ENCODE results near the gene TAF1A.

The TAF1A gene

DNA sequence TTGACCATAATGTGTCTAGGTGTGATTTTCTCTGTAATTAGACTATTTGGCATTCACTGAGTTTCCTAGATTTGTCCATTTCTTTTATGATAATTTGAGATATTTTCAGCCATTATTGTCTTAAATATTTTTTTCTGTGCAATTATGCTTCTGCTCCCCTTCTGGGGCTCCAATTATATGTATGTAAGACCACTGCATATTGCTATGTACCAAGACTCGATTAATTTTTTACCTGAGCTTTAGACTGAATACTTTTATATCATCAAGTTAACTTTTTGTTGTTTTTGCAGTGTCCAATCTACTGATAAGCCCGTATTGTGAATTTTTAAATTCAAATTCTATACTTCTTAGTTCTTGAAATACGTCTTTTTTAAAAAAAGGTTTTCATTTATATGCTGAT, 5.1 kb upstream of the TAF1A start:
- no peak for DNase-seq

DNA sequence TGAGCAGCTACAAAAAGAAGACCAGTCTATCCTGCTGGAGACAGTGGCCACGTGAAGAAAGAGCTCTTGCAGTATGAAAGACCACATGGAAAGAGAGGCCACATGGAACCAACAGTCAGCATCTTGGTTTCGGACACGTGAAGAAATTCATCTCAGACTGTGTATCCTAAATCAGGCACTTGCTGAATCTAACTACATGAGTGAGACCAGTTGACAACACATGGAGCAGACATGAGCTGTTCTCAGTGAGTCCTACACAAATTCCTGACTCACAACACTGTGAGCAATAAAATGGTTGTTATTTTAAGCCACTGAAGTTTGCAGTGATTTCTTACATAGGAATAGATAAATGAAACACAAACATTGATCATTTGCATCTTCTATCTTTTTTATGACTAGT, 2.4 kb upstream of the TAF1A start:
- no peak for DNase-seq

DNA sequence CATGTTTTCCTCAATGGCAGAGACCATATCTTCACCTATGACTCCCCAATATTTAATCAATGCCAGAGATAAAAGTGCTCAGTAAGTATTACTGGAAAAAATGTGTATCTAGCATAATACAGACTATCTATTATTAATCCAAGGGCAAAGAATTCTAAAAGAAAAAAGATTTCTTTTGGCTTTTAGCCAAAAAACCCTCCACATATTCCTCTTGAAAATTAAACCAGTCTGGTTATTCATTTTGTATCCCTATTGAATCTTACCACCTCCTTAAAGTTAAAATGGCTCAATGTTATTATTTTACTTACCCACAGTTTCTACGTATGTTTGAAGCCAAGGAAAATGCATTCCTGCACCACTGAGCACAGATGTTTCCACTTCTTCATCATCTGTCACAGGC, 1.6 kb downstream of the TAF1A start:
- no peak for DNase-seq

DNA sequence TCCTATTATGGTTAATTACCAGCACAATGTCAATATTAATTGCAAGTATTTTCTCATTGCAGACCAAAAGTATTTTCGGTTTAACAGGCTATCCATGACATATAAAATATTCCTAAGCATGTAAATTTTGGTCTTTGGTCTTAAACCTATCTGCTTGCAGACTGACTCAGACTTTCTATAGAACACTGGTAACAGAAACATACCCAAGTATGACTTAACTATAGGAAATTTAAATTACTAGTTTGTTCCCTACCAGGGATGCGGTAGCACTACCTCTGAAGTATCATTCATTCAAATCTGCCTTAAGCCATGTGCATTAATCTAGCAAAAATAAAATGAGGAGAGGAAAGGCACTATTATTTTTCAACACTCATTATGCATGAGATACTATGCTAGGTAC, 2.9 kb downstream of the TAF1A start:
- no peak for DNase-seq

GRCh38 chr1:222583079-222583478, 6.7 kb downstream of the TAF1A start:
- DNase-seq, result peak in 1 of 2 donors; percentile 7

DNA sequence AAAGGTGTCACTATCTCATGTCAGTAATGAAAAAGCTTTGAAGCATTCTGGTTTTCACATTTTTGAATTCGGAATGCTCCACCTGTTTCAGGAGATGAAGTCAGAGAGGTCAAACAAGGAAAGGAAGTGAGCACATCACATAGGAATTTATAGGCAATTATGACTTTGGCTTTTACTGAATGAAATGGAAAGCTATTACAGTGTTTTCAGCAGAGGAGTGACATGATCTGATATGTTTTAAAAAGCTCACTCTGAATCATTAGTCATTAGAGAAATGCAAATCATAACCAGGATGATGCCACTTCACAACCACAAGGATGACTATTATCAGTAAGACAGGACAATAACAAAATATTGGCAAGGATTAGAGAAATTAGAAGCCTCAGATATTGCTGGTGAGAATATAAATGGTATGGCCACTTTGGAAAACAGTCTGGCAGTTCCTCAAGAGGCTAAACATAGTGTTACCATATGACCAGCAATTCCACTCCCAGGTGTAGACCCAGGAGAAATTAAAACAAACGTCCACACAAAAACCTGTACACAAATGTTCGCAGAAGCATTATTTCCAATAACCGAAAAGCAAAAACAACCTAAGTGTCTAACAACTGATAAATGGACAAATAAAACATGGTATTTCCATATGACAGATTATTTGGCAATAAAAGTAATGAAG, 7.5 kb downstream of the TAF1A start:
- no peak for DNase-seq

GRCh38 chr1:222579316-222579715, 10.4 kb downstream of the TAF1A start:
- DNase-seq, result no peak

GRCh38 chr1:222570837-222571236, 18.9 kb downstream of the TAF1A start:
- no peak for DNase-seq

DNA sequence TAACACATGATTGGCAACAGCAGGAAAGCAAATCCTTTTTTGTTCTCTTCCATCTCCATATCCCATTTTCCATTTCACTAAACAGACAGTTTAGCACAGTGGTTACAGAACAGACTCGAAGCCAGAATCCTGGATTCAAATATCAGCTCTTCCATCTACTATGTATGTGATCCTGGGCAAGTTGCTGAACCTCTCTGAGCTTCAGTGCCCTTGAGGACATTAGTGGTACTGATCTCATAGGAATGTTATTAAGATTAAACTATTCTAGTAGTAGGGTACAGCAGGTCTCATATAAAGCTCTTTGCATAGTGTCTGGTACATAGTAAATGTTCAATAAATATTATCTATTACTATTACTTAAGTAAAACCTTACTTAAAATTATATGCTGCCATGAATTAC, 28.1 kb downstream of the TAF1A start:
- no peak for DNase-seq

GRCh38 chr1:222557574-222557973, 32.2 kb downstream of the TAF1A start:
- no peak for DNase-seq

- no peak for DNase-seq
These were observed 32.6 kb downstream of the TAF1A start for GRCh38 chr1:222557148-222557547.

DNA sequence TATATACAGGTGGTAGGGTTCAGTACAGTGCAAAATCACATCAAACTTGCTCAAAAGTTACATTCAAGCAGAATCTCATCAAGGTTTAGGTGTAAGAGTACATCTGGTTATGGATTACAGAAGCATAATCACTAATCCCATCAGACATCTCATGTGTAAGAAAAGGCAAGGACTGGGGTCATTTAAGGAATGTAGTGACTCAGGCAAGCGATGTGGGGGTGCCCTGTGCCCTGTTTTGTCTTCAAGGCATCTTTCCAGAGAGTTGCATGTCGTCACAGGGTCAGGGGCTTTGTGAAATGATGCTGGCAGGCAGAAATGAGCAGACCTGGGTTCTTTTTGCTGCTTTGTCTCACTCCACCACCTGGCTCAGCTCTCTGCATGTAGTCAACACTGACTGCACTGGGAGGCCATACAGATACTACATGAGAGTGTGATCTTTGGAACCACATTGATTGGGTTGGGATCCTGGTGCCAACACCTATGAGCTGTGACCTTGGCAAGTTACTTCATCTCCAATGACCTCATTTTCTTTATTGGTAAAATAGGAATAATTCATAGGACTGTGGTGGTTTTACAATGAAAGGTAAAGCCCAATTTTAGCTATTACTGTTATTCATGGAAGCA, 33.6 kb downstream of the TAF1A start:
- DNase-seq, result no peak

DNA sequence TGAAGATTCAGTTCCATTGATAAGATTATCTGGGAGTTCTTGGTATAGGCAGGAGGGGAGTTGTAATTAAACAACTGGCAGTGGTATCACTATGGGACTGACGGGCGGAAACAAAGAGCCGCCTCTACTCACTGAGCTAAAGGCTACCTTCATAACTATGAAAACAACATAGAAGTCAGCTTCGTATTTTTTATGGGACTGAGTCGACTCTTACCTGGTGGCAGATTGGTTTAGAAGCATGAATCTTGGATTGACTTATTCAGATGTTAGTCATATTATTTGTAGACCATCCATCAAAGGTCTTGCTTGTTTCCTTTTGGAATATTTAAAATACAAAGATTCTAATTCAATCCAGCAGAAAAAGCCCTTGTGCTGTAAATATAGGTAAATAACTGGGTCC, 35.6 kb downstream of the TAF1A start:
- no peak for DNase-seq

DNA sequence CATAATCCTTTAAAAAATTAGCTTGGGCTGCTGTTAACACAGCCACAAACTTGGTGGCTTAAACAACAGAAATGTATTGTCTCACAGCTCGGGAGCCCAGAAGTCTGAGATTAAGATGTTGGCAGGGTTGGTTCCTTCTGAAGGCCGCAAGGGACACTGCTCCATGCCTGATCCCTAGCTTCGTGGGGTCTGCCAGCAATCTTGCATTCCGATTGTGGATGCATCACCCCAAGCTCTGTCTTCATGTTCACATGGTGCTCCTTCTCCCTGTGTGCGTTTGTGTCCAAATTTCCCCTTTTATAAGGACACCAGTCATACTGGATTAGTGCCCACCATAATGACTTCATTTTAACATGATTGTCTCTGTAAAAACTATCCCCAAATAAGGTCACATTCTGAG, 36.9 kb downstream of the TAF1A start:
- no peak for DNase-seq

- no peak for DNase-seq
These were observed 41.6 kb downstream of the TAF1A start, which contains the start of gene HHIPL2 for GRCh38 chr1:222547944-222548671. HHIPL2 (minus strand) TSS chr1:222548104; CDS start chr1:222548044, 60 bp downstream.

GRCh38 chr1:222547260-222547614, 42.5 kb downstream of the TAF1A start:
- DNase-seq, result no peak

DNA sequence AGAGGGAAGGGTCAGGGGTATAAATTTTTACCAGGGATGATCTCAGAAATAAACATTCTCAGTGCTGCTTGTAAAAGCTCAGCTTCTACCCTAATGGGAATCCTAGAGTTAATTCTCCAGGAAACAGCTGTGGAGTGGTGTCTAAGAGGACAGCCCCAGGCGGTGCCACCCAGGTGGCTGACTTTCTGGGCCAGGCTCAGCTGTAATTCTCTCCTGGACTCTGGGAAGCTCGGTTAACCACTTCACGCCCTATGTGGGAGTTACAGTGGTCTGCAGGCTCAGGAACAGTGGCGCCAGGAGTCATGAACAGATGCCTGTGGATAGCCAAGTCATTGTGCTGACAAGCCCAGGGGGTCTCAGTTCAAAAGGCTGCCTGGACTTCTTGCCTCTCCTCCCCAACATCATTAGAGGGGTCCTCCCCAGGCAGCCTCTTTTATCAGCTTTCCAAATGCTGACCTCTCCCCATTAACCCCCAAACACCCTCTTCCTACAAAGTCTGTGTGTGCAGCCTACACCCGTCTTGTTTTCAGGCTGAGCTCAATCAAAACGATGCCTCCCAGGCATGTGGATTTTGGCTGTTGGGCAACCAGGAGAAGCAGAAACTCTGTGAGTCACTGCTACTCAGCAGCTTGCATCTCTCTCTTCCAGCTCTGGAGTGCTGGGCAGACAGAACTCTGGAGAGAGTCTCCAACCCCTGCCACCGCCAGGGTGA, 43.0 kb downstream of the TAF1A start:
- no peak for DNase-seq

DNA sequence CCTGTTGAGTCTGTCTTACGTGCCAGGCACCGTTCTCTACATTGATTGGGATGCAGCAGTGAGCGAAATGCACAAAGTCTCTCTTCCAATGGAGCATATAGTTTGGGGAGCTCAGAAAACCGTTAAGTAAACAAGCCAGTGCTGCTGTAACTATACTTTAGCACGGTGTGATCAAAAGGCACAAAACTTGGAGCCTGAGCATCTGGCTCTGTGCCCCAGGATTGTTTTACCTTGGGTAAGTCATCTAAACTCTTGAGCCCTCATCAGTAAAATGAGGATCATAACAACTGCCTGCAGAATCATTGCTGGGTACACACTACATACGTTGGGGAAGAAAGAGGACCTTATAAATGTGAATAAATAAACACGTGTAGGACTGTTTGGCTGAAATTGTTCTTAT, 43.6 kb downstream of the TAF1A start:
- no peak for DNase-seq

DNA sequence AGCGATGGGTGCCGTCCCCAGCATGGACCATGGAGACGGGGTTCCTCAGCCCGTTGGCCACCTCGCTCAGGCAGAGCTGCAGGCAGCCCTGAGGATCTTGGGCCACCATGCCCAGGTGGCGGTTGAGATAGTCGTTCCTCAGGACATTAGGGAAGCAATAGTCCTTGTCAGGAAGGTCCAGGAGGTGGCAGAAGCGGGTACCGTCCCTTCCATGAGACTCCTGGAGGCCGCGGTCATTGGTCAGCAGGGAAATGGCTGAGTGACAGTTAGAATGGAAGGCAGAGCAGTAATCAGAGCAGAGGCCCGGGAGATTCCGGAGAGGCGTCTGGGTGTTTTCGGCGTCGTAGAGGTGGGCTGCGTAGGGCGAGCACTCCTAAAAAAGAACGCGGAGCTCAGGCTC, 45.9 kb downstream of the TAF1A start:
- DNase-seq, result no peak

DNA sequence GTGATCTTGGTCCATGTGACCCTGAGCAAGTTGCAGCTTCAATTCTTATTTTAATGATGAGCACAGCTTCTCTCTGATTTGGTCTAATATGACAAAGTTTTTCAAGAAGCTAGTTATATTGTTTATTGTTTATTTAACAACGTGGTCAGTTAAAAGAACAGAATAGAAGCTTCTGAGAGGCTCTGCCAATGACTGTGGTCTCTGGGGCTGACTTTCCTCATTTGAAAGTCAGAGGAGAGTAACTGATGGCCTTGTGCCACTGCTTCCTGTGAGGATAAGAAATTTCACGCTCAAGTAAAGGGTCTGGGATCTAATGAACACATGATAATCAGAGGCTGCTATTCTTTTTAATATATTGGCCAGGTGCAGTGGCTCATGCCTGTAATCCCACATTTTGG, 49.1 kb downstream of the TAF1A start:
- no peak for DNase-seq

DNA sequence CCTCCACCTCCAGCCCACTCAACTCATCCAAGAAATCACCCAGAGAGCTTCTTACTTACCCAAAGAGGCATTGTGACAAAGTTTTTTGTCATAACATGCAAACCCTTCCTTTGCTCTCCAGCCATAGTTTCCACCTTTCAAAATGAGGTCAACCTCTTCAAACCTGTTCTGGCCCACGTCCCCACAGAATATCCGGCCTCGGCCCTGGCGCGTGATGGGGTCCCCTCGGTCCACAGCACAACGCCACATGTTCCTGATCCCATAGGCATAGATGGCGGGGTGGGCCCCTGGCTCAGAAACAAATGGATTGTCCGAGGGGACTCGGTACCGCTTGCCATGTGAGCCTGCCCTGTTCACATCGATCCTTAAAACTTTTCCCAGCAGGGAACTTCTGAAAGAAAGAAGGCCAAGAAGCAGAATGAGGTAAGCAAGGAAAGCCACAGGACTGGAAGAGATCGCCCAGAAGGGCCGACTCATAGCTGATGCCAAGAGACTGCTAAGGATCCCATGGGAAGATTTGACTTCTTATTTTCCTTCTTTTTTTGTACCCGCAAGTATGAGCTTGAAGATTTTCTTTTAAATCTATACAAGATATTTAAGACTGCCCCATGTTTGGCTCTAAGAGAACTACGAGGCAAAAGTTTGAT, 49.7 kb downstream of the TAF1A start:
- no peak for DNase-seq

DNA sequence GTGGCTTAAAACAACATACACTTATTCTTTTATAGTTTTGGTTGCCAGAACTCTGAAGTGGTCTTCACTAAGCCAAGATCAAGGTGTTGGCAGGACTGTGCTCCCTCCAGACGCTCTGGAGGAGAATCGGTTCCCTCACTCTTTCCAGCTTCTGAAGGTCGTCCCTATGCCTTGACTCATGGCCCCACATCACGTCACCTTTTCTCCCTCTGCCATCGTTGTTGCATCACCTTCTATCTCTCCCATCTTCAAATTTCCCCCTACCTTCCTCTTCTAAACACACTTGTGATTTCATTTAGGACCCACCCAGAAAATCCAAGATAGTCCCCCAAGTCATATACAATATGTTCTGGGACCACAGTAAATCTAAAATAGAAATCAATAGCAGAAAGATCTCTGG, 54.3 kb downstream of the TAF1A start:
- no peak for DNase-seq

DNA sequence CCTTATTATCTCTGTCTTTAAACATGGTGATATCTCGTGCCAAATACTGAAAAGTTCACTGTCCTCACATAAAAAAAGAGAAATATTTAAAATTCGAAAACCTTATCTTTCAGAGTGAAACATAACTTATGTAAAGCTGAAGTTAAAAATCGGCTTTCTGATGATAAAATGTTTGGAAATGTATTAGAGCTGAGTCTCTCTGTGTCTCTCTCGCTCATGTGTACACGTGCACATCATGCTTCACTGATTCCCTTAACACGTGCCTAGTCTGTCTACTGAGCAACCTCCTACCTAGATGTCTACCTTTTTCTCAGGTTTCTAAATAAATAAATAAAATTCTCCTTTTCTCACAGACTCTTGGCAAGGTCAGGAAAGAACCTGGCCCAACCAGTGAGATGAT, 58.9 kb downstream of the TAF1A start:
- no peak for DNase-seq
